MM.1S (cell line): ENCODE measurements around the gene GRWD1.

Experiments
- EZH2 ChIP-seq: fragments of 300-600 bp; sonication (generic); optimal IDR thresholded peaks from 2 replicates; pipeline ENCODE3; 2017; ENCODE audit warnings: low read depth, mild to moderate bottlenecking, antibody characterized with exemption, low read length, mixed read lengths
- EZH2phosphoT487 ChIP-seq: fragments of 300-600 bp; sonication (generic); IDR thresholded peaks from 2 replicates; pipeline ENCODE4 v1.6.1; 2018; ENCODE audit warnings: antibody characterized with exemption, low read length
- TF ChIP-seq, protein P1 (sequence below): fragments of 300-600 bp; sonication (generic); IDR thresholded peaks from 2 replicates; pipeline ENCODE4 v1.5.1; 2016; ENCODE audit warnings: antibody characterized with exemption, low read length, mixed read lengths

DNA sequence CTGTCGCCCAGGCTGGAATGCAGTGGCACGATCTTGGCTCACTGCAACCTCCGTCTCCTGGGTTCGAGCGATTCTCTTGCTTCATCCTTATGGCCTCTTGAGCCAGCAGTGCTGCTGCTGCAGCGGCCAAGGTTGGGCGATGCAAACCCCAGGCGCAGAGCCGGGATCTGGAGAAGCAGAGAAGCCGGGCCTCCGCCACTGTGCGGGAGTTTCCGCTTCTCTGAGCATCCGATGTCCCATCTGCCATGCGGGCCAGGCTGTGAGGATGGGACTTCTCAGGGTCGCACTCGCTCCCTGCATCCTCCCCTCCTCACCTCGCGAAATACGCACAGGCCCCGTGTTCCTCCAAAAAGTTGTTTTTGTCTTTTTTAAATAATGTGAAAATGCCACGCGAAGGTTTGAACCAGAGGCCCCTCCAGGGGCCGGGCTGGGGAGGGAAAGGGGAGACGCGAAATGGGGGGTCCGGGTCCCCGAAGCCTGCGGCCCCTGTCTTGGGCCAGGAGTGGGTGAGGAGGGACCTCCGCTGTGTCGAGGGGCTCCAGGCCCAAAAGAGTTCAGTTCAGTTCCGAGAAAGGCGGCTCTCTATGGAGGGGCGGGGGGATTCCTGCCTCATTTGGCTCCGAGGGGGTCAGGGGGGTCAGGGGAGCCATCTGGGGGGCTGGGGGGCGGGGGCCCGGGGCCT lies 39.3 kb downstream of the GRWD1 start:
- TF ChIP-seq, protein P1, sequence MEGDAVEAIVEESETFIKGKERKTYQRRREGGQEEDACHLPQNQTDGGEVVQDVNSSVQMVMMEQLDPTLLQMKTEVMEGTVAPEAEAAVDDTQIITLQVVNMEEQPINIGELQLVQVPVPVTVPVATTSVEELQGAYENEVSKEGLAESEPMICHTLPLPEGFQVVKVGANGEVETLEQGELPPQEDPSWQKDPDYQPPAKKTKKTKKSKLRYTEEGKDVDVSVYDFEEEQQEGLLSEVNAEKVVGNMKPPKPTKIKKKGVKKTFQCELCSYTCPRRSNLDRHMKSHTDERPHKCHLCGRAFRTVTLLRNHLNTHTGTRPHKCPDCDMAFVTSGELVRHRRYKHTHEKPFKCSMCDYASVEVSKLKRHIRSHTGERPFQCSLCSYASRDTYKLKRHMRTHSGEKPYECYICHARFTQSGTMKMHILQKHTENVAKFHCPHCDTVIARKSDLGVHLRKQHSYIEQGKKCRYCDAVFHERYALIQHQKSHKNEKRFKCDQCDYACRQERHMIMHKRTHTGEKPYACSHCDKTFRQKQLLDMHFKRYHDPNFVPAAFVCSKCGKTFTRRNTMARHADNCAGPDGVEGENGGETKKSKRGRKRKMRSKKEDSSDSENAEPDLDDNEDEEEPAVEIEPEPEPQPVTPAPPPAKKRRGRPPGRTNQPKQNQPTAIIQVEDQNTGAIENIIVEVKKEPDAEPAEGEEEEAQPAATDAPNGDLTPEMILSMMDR: no peak
- no peak for TF ChIP-seq EZH2phosphoT487
- TF ChIP-seq EZH2: no peak
